Smooth muscle cell (in vitro differentiated cells): ENCODE results near the gene CHMP6. TPM values are rescaled to one million over a fixed set of nuclear protein-coding genes. Genes with fewer than 3 reads are reported as not detected.

Source experiments
- DNase-seq: peaks from one replicate; lab custom pipeline; 2025; ENCODE audit not compliant: unreplicated experiment; lab: John Stamatoyannopoulos, UW
- H2AFZ ChIP-seq: fragments of 200-600 bp; sonication (generic); 2 replicates; pipeline ENCODE4 v1.6.0; 2016; ENCODE audit warnings: antibody characterized with exemption, low read depth, mild to moderate bottlenecking
- H3F3A ChIP-seq: fragments of 200-600 bp; sonication (generic); 2 replicates; pipeline ENCODE4 v1.6.0; 2017; ENCODE audit warnings: antibody characterized with exemption, low read depth
- H3K27ac ChIP-seq: fragments of 200-600 bp; sonication (generic); 2 replicates; pipeline ENCODE4 v1.5.1; 2016; ENCODE audit warnings: low read depth, mild to moderate bottlenecking
- H3K27me3 ChIP-seq: fragments of 200-600 bp; sonication (generic); 2 replicates; pipeline ENCODE4 v1.6.1; 2016; ENCODE audit warnings: low read depth, mild to moderate bottlenecking
- H3K36me3 ChIP-seq: fragments of 200-600 bp; sonication (generic); 2 replicates; pipeline ENCODE4 v1.5.1; 2016; ENCODE audit warnings: low read depth
- H3K4me1 ChIP-seq: fragments of 200-600 bp; sonication (generic); 2 replicates; pipeline ENCODE4 v1.5.1; 2016; ENCODE audit warnings: low read depth
- H3K4me2 ChIP-seq: fragments of 200-600 bp; sonication (generic); 2 replicates; pipeline ENCODE4 v1.6.0; 2016; ENCODE audit warnings: mild to moderate bottlenecking
- H3K4me3 ChIP-seq: fragments of 200-600 bp; sonication (generic); 2 replicates; pipeline ENCODE4 v1.5.1; 2016; ENCODE audit warnings: mild to moderate bottlenecking
- H3K79me2 ChIP-seq: fragments of 200-600 bp; sonication (generic); 2 replicates; pipeline ENCODE4 v1.6.0; 2016; ENCODE audit warnings: low read depth, mild to moderate bottlenecking
- H3K9ac ChIP-seq: fragments of 200-600 bp; sonication (generic); 2 replicates; pipeline ENCODE4 v1.6.0; 2016; ENCODE audit warnings: low read depth
- H3K9me3 ChIP-seq: fragments of 200-600 bp; sonication (generic); replicated peaks from 2 replicates; pipeline ENCODE4 v1.5.1; 2016; ENCODE audit warnings: low read depth
- H4K20me1 ChIP-seq: fragments of 200-600 bp; sonication (generic); 2 replicates; pipeline ENCODE4 v1.6.0; 2016; ENCODE audit warnings: low read depth
- CTCF ChIP-seq: fragments of 200-600 bp; sonication (generic); IDR thresholded peaks from 2 replicates; pipeline ENCODE4 v1.5.1; 2017; ENCODE audit warnings: borderline replicate concordance, mild to moderate bottlenecking, antibody characterized with exemption; ENCODE audit not compliant: insufficient read depth, poor library complexity, severe bottlenecking
- WGBS: methylation state at CpG from one replicate; pipeline ENCODE4 v1.1.7; 2016; ENCODE audit warnings: low lambda C conversion rate; 5-methylcytosine and 5-hydroxymethylcytosine counted together
- polyA plus RNA-seq: library from polyadenylated mRNA; unstranded; fragments of >200 nt; fragmentation: Nextera tagmentation; extraction: Ambion mirVana; gene quantifications from 2 replicates; pipeline ENCODE4 v1.2.1, GENCODE V29; 2016
- total RNA-seq: library from RNA; depleted of rRNA; stranded (reverse); fragments of >200 nt; gene quantifications from 2 replicates; pipeline ENCODE4 v1.2.3, GENCODE V29; 2014

Gene CHMP6
- total and polyA plus RNA-seq, 2 experiments from 2014 or later: 5.8 to 21.5 TPM

DNA sequence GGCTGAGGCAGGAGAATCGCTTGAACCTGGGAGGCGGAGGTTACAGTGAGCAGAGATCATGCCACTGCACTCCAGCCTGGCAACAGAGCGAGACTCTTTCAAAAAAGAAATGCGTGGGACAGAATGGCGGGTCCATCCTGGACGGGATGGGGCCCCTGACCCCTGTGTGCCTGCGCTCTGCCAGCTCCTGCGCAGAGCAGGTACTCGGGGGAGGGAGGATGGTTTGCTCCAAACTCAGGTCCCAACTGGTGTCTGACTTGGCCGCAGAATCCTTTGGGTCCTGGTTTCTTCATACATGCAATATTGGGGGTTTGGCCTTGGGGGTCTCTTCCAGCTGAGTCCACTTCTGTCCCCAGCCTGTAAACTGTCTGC is 10.4 kb downstream of the CHMP6 start:
- Histone ChIP-seq H3K27ac (no peak overlapping the region), H3K4me3 (no peak overlapping the region), H4K20me1 (no peaks in the 10 kb centered on the region), H3K9me3 (no peaks in the 10 kb centered on the region), H3K4me1 (peaks cover 8% of the 10 kb centered on the region), H3K27me3 (peaks cover 34% of the 10 kb centered on the region), H3K9ac (no peak overlapping the region), H2AFZ (no peak overlapping the region), H3K79me2 (no peaks in the 10 kb centered on the region), H3F3A (no peaks in the 10 kb centered on the region), H3K36me3 (no peaks in the 10 kb centered on the region), H3K4me2 (no peak overlapping the region)
- TF ChIP-seq CTCF: no peak
- no peak for DNase-seq
- WGBS: 92% methylated on average over 10 of the region's 10 CpGs

DNA sequence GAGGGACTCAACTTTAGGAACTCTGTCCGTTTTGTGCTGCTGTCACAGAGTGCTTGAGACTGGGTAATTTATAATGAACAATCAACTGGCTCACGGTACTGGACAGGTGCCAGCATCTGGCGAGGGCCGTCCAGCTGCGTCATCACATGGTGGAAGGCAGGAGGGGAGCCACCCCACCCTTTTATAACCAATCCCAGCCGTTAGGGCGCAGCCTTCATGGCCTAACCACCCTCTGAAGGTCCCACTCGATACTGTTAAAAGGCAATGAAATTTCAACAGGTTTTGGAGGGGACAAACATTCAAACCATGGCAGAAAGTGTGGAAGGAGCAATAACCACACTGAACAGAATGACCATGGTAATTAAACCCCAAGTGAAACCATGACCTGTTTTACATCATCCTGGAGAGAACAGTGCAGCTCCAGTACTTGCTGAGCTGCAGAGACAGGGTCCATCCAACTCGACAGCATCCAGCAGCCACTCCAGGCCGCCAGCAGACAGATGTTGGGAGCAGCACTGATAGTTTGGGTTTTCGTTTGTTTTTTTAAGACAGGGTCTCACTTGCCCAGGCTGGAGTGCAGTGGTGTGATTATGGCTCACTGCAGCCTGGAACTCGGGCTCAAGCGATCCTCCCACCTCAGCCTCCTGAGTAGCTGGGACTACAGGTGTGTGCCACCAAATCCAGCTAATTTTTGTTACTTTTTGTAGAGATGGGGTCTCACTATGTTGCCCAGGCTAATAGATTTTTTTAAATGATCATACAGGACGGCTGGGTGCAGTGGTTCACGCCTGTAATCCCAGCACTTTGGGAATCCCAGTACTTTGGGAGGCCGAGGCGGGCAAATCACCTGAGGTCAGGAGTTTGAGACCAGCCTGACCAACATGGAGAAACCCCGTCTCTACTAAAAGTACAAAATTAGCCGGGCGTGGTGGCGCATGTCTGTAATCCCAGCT is 11.0 kb downstream of the CHMP6 start:
- Histone ChIP-seq H3K4me2 (no peak overlapping the region), H3F3A (no peaks in the 10 kb centered on the region), H3K79me2 (no peaks in the 10 kb centered on the region), H3K9me3 (no peaks in the 10 kb centered on the region), H3K4me1 (peaks cover 8% of the 10 kb centered on the region), H3K27ac (no peak overlapping the region), H3K9ac (no peak overlapping the region), H4K20me1 (no peaks in the 10 kb centered on the region), H3K36me3 (no peaks in the 10 kb centered on the region), H3K27me3 (peaks cover 37% of the 10 kb centered on the region), H2AFZ (no peak overlapping the region), H3K4me3 (no peak overlapping the region)
- TF ChIP-seq CTCF: no peak
- WGBS: 80% methylated on average over 21 of the region's 21 CpGs
- DNase-seq: no peak

DNA sequence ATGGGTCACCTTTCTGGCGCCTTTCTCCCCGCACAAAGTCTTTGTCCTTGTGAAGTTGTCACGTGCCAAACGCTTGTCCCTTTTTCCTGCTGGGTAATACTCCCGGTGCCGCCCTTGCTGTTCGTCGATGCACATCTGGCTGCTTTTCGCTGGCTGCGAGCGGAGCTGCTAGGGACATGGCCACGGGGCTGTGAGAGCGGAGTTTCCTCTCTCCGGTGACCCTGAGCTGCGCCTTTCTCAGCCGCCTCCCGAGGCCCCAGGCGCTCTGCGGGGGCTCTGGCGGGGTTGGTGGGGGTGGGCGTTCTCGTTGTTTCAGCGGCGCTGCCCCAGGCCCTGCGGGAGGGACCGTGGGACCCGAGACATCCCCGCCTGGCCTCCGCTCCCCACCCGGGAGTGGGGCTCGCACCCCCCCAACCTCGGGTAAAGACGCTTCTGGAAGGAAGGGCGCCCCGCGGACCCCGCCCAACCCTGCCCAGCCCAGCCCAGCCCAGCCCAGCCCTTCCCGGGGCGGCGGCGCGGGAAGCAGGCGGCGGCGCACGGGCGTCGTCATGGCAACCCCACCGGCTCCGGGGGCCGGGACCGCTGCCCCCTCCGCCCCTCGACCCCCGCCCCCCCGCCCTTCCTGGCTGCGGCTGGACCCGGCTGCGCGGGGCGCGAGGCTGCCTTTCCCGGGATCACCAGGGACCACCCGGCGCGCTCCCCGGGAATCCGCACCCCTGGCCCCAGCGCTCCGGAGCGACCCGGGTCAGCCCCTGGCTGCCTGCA is 12.3 kb downstream of the CHMP6 start:
- no peaks in the 10 kb centered on the region for H4K20me1 ChIP-seq
- no peaks in the 10 kb centered on the region for H3F3A ChIP-seq
- no peaks in the 10 kb centered on the region for H3K79me2 ChIP-seq
- peak overlapping the region; percentile 89 for H3K4me2 ChIP-seq
- no peak for TF ChIP-seq CTCF
- H3K36me3 ChIP-seq: no peaks in the 10 kb centered on the region
- H3K4me1 ChIP-seq: peaks cover 8% of the 10 kb centered on the region
- no peak overlapping the region for H3K27ac ChIP-seq
- no peak for DNase-seq
- WGBS: 22% methylated on average over 19 of the region's 72 CpGs
- no peak overlapping the region for H2AFZ ChIP-seq
- H3K9ac ChIP-seq: no peak overlapping the region
- H3K9me3 ChIP-seq: no peaks in the 10 kb centered on the region
- peaks cover 37% of the 10 kb centered on the region for H3K27me3 ChIP-seq
- H3K4me3 ChIP-seq: peak overlapping the region; percentile 42
